GM23338 (cell line): ENCODE measurements around the gene OSGIN1.

ENCODE experiments used
- EZH2 ChIP-seq: fragments of 200-600 bp; sonication (generic); IDR thresholded peaks from one replicate; pipeline ENCODE4 v1.8.0; 2017; ENCODE audit warnings: antibody characterized with exemption, mild to moderate bottlenecking, low read depth; ENCODE audit not compliant: unreplicated experiment
- TF ChIP-seq, protein P1 (sequence below), 2 experiments: fragments of 200-600 bp in 1 of 2; sonication (generic) in 1 of 2; conservative IDR thresholded peaks; 2 replicates each; pipeline versions ENCODE4 v1.5.1 to v1.6.1; 2016 to 2017; ENCODE audit warnings: antibody characterized with exemption in 2 of 2, low read depth in 2 of 2, mild to moderate bottlenecking in 2 of 2, moderate library complexity in 1 of 2

DNA sequence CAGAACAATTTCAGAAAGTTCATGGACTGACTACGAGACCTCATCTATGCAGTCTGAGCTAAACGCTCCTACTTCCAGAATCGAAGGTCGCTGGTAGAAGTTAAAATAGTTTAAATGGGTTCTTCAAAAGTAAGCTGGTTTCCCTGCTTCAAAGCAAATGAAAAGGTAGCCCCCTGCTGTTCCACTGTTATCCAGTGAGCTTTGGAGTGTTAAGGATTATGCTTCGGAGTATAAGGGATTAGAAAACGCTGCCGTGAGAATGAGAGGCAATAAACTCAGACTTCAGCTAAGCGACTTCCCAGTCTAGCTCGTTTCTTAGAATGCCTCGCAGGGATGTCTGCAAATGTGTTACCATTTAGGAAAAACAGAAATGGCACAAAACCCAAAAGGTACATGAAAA lies 41.8 kb upstream of the OSGIN1 start:
- TF ChIP-seq, protein P1, sequence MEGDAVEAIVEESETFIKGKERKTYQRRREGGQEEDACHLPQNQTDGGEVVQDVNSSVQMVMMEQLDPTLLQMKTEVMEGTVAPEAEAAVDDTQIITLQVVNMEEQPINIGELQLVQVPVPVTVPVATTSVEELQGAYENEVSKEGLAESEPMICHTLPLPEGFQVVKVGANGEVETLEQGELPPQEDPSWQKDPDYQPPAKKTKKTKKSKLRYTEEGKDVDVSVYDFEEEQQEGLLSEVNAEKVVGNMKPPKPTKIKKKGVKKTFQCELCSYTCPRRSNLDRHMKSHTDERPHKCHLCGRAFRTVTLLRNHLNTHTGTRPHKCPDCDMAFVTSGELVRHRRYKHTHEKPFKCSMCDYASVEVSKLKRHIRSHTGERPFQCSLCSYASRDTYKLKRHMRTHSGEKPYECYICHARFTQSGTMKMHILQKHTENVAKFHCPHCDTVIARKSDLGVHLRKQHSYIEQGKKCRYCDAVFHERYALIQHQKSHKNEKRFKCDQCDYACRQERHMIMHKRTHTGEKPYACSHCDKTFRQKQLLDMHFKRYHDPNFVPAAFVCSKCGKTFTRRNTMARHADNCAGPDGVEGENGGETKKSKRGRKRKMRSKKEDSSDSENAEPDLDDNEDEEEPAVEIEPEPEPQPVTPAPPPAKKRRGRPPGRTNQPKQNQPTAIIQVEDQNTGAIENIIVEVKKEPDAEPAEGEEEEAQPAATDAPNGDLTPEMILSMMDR (conservative IDR thresholded peaks at IDR 0.05; ENCODE audit: low read depth in 2 of 2) = no peak
- TF ChIP-seq EZH2 = no peak
